IMR-90 (cell line): ENCODE data around the gene TNRC18. TPM values are rescaled to one million over a fixed set of nuclear protein-coding genes. Genes with fewer than 3 reads are reported as not detected.

Source experiments
- ATAC-seq: fragments of 200-7000 bp; cut with Tn5 transposase; 2 replicates; pipeline ENCODE4 v1.9.1; 2020; ENCODE audit warnings: low read depth, mild to moderate bottlenecking, moderate library complexity
- BruUV-seq: library from RNA; stranded (reverse); fragments of 400-500 nt; replicated peaks from 2 replicates; lab custom pipeline; 2021; lab: Mats Ljungman, UMichigan
- CTCF ChIA-PET: fragments of 300-600 bp; formaldehyde crosslinking; extraction: SDS; loops from one replicate; lab custom pipeline; 2021; ENCODE audit warnings: antibody characterized with exemption; lab: Yijun Ruan, JAX
- POLR2A ChIA-PET: fragments of 300-600 bp; sonication (Branson Sonifier 250); formaldehyde crosslinking; loops from one replicate; lab custom pipeline; 2022; ENCODE audit warnings: antibody characterized with exemption; ENCODE audit not compliant: unreplicated experiment; lab: Charles Lee
- DNase-seq: peaks from one replicate; pipeline ENCODE4 v3.0.0; 2013
- H2AFZ ChIP-seq: replicated peaks from 2 replicates; pipeline ENCODE3; 2013; ENCODE audit warnings: low read length, mild to moderate bottlenecking; ENCODE audit not compliant: poor library complexity
- H2AK5ac ChIP-seq: 2 replicates; pipeline ENCODE4 v1.6.1; 2013; ENCODE audit warnings: low read depth, low read length, inconsistent platforms
- H2AK9ac ChIP-seq: replicated peaks from 2 replicates; pipeline ENCODE3; 2013; ENCODE audit warnings: mild to moderate bottlenecking, low read depth, low read length, moderate library complexity; ENCODE audit not compliant: poor library complexity
- H2BK120ac ChIP-seq: 2 replicates; pipeline ENCODE4 v1.6.1; 2013; ENCODE audit warnings: low read depth, low read length, inconsistent platforms
- H2BK15ac ChIP-seq: 3 replicates; pipeline ENCODE4 v1.6.1; 2013; ENCODE audit warnings: low read depth, low read length, inconsistent platforms
- H2BK20ac ChIP-seq: 2 replicates; pipeline ENCODE4 v1.6.1; 2013; ENCODE audit warnings: low read depth, mild to moderate bottlenecking, inconsistent platforms, low read length, moderate library complexity
- H2BK5ac ChIP-seq: 2 replicates; pipeline ENCODE4 v1.6.1; 2013; ENCODE audit warnings: mild to moderate bottlenecking, low read depth, low read length, inconsistent platforms; ENCODE audit not compliant: poor library complexity, severe bottlenecking
- H3K14ac ChIP-seq: replicated peaks from 2 replicates; pipeline ENCODE4 v1.6.1; 2013; ENCODE audit warnings: low read depth, low read length, inconsistent platforms
- H3K18ac ChIP-seq: 2 replicates; pipeline ENCODE4 v1.6.1; 2013; ENCODE audit warnings: low read depth, low read length, control low read depth
- H3K23ac ChIP-seq: 2 replicates; pipeline ENCODE4 v1.6.1; 2013; ENCODE audit warnings: low read depth, low read length, inconsistent platforms
- H3K27ac ChIP-seq: 2 replicates; pipeline ENCODE4 v1.5.1; 2013; ENCODE audit warnings: mild to moderate bottlenecking, control low read depth, low read length; ENCODE audit not compliant: insufficient read depth
- H3K27me3 ChIP-seq: 2 replicates; pipeline ENCODE4 v1.6.1; 2013; ENCODE audit warnings: low read length; ENCODE audit not compliant: control insufficient read depth, insufficient read depth
- H3K36me3 ChIP-seq: 2 replicates; pipeline ENCODE4 v1.6.1; 2013; ENCODE audit warnings: low read length, mixed read lengths; ENCODE audit not compliant: control insufficient read depth, insufficient read depth
- H3K4ac ChIP-seq: 2 replicates; pipeline ENCODE4 v1.6.1; 2013; ENCODE audit warnings: low read depth, low read length, inconsistent platforms
- H3K4me1 ChIP-seq: 2 replicates; pipeline ENCODE4 v1.6.1; 2013; ENCODE audit warnings: low read length, mixed read lengths; ENCODE audit not compliant: control insufficient read depth, insufficient read depth
- H3K4me2 ChIP-seq: 2 replicates; pipeline ENCODE4 v1.6.1; 2013; ENCODE audit warnings: low read depth, mild to moderate bottlenecking, control low read depth, low read length, moderate library complexity
- H3K4me3 ChIP-seq: 2 replicates; pipeline ENCODE4 v1.5.1; 2013; ENCODE audit warnings: low read depth, mild to moderate bottlenecking, control low read depth, low read length, moderate library complexity; ENCODE audit not compliant: insufficient read depth
- H3K56ac ChIP-seq: 2 replicates; pipeline ENCODE4 v1.6.1; 2013; ENCODE audit warnings: low read length, inconsistent platforms; ENCODE audit not compliant: insufficient read depth; ENCODE audit errors: extremely low read depth
- H3K79me1 ChIP-seq, 2 experiments: 2 replicates each; pipeline ENCODE4 v1.6.1; 2013; ENCODE audit warnings: low read length in 2 of 2, inconsistent platforms in 1 of 2, low read depth in 1 of 2
- H3K9ac ChIP-seq: 2 replicates; pipeline ENCODE4 v1.6.1; 2013; ENCODE audit warnings: low read depth, low read length, control low read depth
- H3K9me1 ChIP-seq: 2 replicates; pipeline ENCODE4 v1.6.1; 2013; ENCODE audit warnings: low read length, inconsistent platforms; ENCODE audit not compliant: insufficient read depth
- H3K9me3 ChIP-seq: 2 replicates; pipeline ENCODE4 v1.6.1; 2013; ENCODE audit warnings: low read length; ENCODE audit not compliant: control insufficient read depth, insufficient read depth
- H4K20me1 ChIP-seq: 2 replicates; pipeline ENCODE4 v1.6.1; 2013; ENCODE audit warnings: low read length, inconsistent platforms; ENCODE audit not compliant: insufficient read depth
- H4K5ac ChIP-seq: 2 replicates; pipeline ENCODE4 v1.6.1; 2013; ENCODE audit warnings: mild to moderate bottlenecking, low read depth, low read length, control low read depth
- H4K8ac ChIP-seq, 2 experiments: 2 replicates each; pipeline ENCODE4 v1.6.1; 2013; ENCODE audit warnings: low read depth in 2 of 2, low read length in 2 of 2, control low read depth in 1 of 2, inconsistent platforms in 1 of 2
- H4K91ac ChIP-seq: 2 replicates; pipeline ENCODE4 v1.6.1; 2013; ENCODE audit warnings: low read depth, low read length, inconsistent platforms; ENCODE audit not compliant: insufficient read depth
- BHLHE40 ChIP-seq: fragments of 150-350 bp; IDR thresholded peaks from 2 replicates; pipeline ENCODE4 v1.6.1; 2016; ENCODE audit warnings: mild to moderate bottlenecking, low read depth, low read length
- CEBPB ChIP-seq: IDR thresholded peaks from 2 replicates; pipeline ENCODE4 v1.6.1; 2012; ENCODE audit warnings: low read depth, low read length, improper control_type of control experiment
- CTCF ChIP-seq: conservative IDR thresholded peaks from 2 replicates; pipeline ENCODE4 v1.5.1; 2012; ENCODE audit warnings: mild to moderate bottlenecking, low read depth, low read length, improper control_type of control experiment
- ELK1 ChIP-seq: fragments of 150-350 bp; IDR thresholded peaks from 2 replicates; pipeline ENCODE4 v1.6.1; 2016; ENCODE audit warnings: low read depth, mild to moderate bottlenecking, low read length, moderate library complexity, borderline replicate concordance
- FOS ChIP-seq: fragments of 150-350 bp; IDR thresholded peaks from 2 replicates; pipeline ENCODE4 v1.6.1; 2016; ENCODE audit warnings: low read depth, low read length
- MAFK ChIP-seq: IDR thresholded peaks from 2 replicates; pipeline ENCODE4 v1.6.1; 2012; ENCODE audit warnings: low read depth, low read length, improper control_type of control experiment
- MAZ ChIP-seq: IDR thresholded peaks from 2 replicates; pipeline ENCODE4 v1.6.1; 2012; ENCODE audit warnings: low read depth, mild to moderate bottlenecking, low read length, improper control_type of control experiment, moderate library complexity, borderline replicate concordance
- MXI1 ChIP-seq: IDR thresholded peaks from 2 replicates; pipeline ENCODE4 v1.6.1; 2012; ENCODE audit warnings: low read depth, mild to moderate bottlenecking, low read length, moderate library complexity, borderline replicate concordance
- NFE2L2 ChIP-seq: fragments of 150-350 bp; IDR thresholded peaks from 2 replicates; pipeline ENCODE4 v1.6.1; 2016; ENCODE audit warnings: low read depth, mild to moderate bottlenecking, low read length
- POLR2A ChIP-seq: IDR thresholded peaks from 2 replicates; pipeline ENCODE4 v1.6.1; 2012; ENCODE audit warnings: mild to moderate bottlenecking, low read depth, low read length
- RCOR1 ChIP-seq: IDR thresholded peaks from 2 replicates; pipeline ENCODE4 v1.6.1; 2012; ENCODE audit warnings: mild to moderate bottlenecking, low read length, improper control_type of control experiment; ENCODE audit not compliant: insufficient replicate concordance
- RFX5 ChIP-seq: IDR thresholded peaks from 2 replicates; pipeline ENCODE4 v1.8.0; 2012; ENCODE audit warnings: low read depth, mild to moderate bottlenecking, low read length, moderate library complexity
- WGBS, 2 experiments: methylation state at CpG; one replicate each; pipeline versions ENCODE4 v1.1.5 to v1.1.7; 2013; ENCODE audit warnings: missing lambda C conversion rate in 2 of 2; ENCODE audit not compliant: insufficient read length in 1 of 2; ENCODE audit errors: extremely low coverage in 2 of 2; 5-methylcytosine and 5-hydroxymethylcytosine counted together
- dilution Hi-C: fragments of 300-500 bp; cut with HindIII; formaldehyde crosslinking; loops from one replicate; pipeline ENCODE4 v1.14.3; 2018; ENCODE audit warnings: low sequenced_read_pairs; ENCODE audit not compliant: unreplicated experiment
- in situ Hi-C: fragments of 300-500 bp; cut with MboI; formaldehyde crosslinking; loops from 3 replicates; pipeline ENCODE4 v1.14.3; 2019; ENCODE audit warnings: low sequenced_read_pairs, inconsistent platforms, mixed read lengths
- intact Hi-C: fragments of 100-400 bp; cut with micrococcal nuclease; formaldehyde crosslinking; loops from 2 replicates; pipeline ENCODE4 v1.10.0; 2022
- polyA plus RNA-seq, 3 experiments: library from polyadenylated mRNA; depleted of rRNA; stranded (reverse); fragments of >200 nt; gene quantifications; 2 replicates each; pipeline ENCODE4 v1.2.3, GENCODE V29; 2012; ENCODE audit warnings: low replicate concordance in 1 of 3
- total RNA-seq: library from RNA; depleted of rRNA; stranded (reverse); fragments of >200 nt; gene quantifications from 2 replicates; pipeline ENCODE4 v1.2.3, GENCODE V29; 2012

TNRC18 gene
- total and polyA plus RNA-seq, 2 of the 4 experiments (the other 2 are of a cell fraction), result 4.7 to 29.6 TPM

- Histone ChIP-seq H3K36me3 (peaks cover 19% of the 10 kb centered on the region; the same call in 1 of the 2 replicates), H4K91ac (no peak overlapping the region), H2BK120ac (no peak overlapping the region), H3K79me1 (peaks cover 27 to 67% of the 10 kb centered on the region in 2 experiments), H3K14ac (no peak overlapping the region), H2AK5ac (no peak overlapping the region), H3K9me1 (peaks cover 4% of the 10 kb centered on the region), H3K4ac (no peak overlapping the region), H3K56ac (no peak overlapping the region), H4K8ac (no peak overlapping the region), H3K9me3 (peaks cover 13% of the 10 kb centered on the region), H2AK9ac (no peak overlapping the region), H2BK20ac (no peak overlapping the region), H4K20me1 (peaks cover 56% of the 10 kb centered on the region), H3K27ac (no peak overlapping the region), H4K5ac (no peak overlapping the region), H2BK5ac (no peak overlapping the region), H2BK15ac (no peak overlapping the region), H3K9ac (no peak overlapping the region), H3K4me2 (no peak overlapping the region), H2AFZ (no peak overlapping the region), H3K18ac (no peak overlapping the region), H3K4me1 (peaks cover 6% of the 10 kb centered on the region; the same call in 1 of the 2 replicates), H3K27me3 (no peaks in the 10 kb centered on the region), H3K4me3 (no peak overlapping the region), H3K23ac (no peak overlapping the region)
- TF ChIP-seq NFE2L2 (no peak), MXI1 (no peak), MAZ (no peak), CTCF (no peak), MAFK (no peak), CEBPB (no peak), FOS (no peak), RCOR1 (no peak), RFX5 (no peak), POLR2A (no peak), ELK1 (no peak), BHLHE40 (no peak)
- CTCF ChIA-PET, result no interaction called here
- BruUV-seq, result no TSS peak
- no peak for ATAC-seq
- intact Hi-C loops, result no loop called here
- WGBS, 2 experiments, result no CpG with 5 or more reads among the region's 3 CpGs
- POLR2A ChIA-PET, result no interaction called here
- no peak for DNase-seq
- dilution Hi-C loops, result no loop called here
- in situ Hi-C loops, result no loop called here
These were observed 9.1 kb upstream of the TNRC18 start for GRCh38 chr7:5432691-5433090.
